ENCODE results near the gene FRMPD3.

Gene FRMPD3

GRCh38 chrX:107448998-107449835 is at the start of gene FRMPD3:
Gene FRMPD3 (plus strand): TSS chrX:107449652. CDS start chrX:107526589, 76,937 bp downstream.
- Histone ChIP-seq H3K9ac (ENCODE audit: low read length) (no peak within 1 kb of the TSS), H3K9me3 (ENCODE audit: control insufficient read depth, low read length) (no peaks in the 10 kb centered on the region), H3K4me1 (ENCODE audit: control insufficient read depth, insufficient read depth, low read length) (peaks cover 3% of the 10 kb centered on the region), H3K36me3 (ENCODE audit: control insufficient read depth, insufficient read depth, low read length, severe bottlenecking) (no peaks in the 10 kb centered on the region), H3K27me3 (replicated peaks; ENCODE audit: control insufficient read depth, insufficient read depth, low read length) (peaks cover 72% of the 10 kb centered on the region), H3K4me3 (ENCODE audit: low read length) (peak within 1 kb of the TSS; percentile 75)
- peak; percentile 35 for DNase-seq (ENCODE audit: low read depth)

GRCh38 chrX:107420571-107420970 is 28.9 kb upstream of the FRMPD3 start:
- peaks cover 13% of the 10 kb centered on the region for H3K9me3 ChIP-seq (ENCODE audit: control insufficient read depth, low read length)
- no peak for DNase-seq (ENCODE audit: low read depth)
- H3K9ac ChIP-seq (ENCODE audit: low read length): no peak overlapping the region
- no peak overlapping the region for H3K4me3 ChIP-seq (ENCODE audit: low read length)
- H3K4me1 ChIP-seq (ENCODE audit: control insufficient read depth, insufficient read depth, low read length): no peaks in the 10 kb centered on the region
- H3K36me3 ChIP-seq (ENCODE audit: control insufficient read depth, insufficient read depth, low read length, severe bottlenecking): no peaks in the 10 kb centered on the region
- H3K27me3 ChIP-seq (replicated peaks; ENCODE audit: control insufficient read depth, insufficient read depth, low read length): peaks cover 38% of the 10 kb centered on the region

GRCh38 chrX:107421337-107421861 is 28.1 kb upstream of the FRMPD3 start:
- no peaks in the 10 kb centered on the region for H3K4me1 ChIP-seq (ENCODE audit: control insufficient read depth, insufficient read depth, low read length)
- H3K27me3 ChIP-seq (replicated peaks; ENCODE audit: control insufficient read depth, insufficient read depth, low read length): peaks cover 34% of the 10 kb centered on the region
- H3K9me3 ChIP-seq (ENCODE audit: control insufficient read depth, low read length): peaks cover 13% of the 10 kb centered on the region

GRCh38 chrX:107429090-107429489 is 20.4 kb upstream of the FRMPD3 start:
- no peak for DNase-seq (ENCODE audit: low read depth)
- Histone ChIP-seq H3K9ac (ENCODE audit: low read length) (no peak overlapping the region), H3K36me3 (ENCODE audit: control insufficient read depth, insufficient read depth, low read length, severe bottlenecking) (no peaks in the 10 kb centered on the region), H3K4me3 (ENCODE audit: low read length) (no peak overlapping the region), H3K9me3 (ENCODE audit: control insufficient read depth, low read length) (peaks cover 8% of the 10 kb centered on the region), H3K27me3 (replicated peaks; ENCODE audit: control insufficient read depth, insufficient read depth, low read length) (peaks cover 11% of the 10 kb centered on the region), H3K4me1 (ENCODE audit: control insufficient read depth, insufficient read depth, low read length) (no peaks in the 10 kb centered on the region)

More at GRCh38 chrX:107421337-107421861, 28.1 kb upstream of the FRMPD3 start:
- Histone ChIP-seq H3K9ac (ENCODE audit: low read length) (no peak overlapping the region), H3K4me3 (ENCODE audit: low read length) (no peak overlapping the region), H3K36me3 (ENCODE audit: control insufficient read depth, insufficient read depth, low read length, severe bottlenecking) (no peaks in the 10 kb centered on the region)
- no peak for DNase-seq (ENCODE audit: low read depth)

GRCh38 chrX:107440187-107440586 is 9.3 kb upstream of the FRMPD3 start:
- DNase-seq (ENCODE audit: low read depth): no peak
- Histone ChIP-seq H3K9ac (ENCODE audit: low read length) (no peak overlapping the region), H3K9me3 (ENCODE audit: control insufficient read depth, low read length) (peaks cover 6% of the 10 kb centered on the region), H3K4me3 (ENCODE audit: low read length) (no peak overlapping the region), H3K4me1 (ENCODE audit: control insufficient read depth, insufficient read depth, low read length) (no peaks in the 10 kb centered on the region), H3K27me3 (replicated peaks; ENCODE audit: control insufficient read depth, insufficient read depth, low read length) (peaks cover 82% of the 10 kb centered on the region), H3K36me3 (ENCODE audit: control insufficient read depth, insufficient read depth, low read length, severe bottlenecking) (no peaks in the 10 kb centered on the region)

- Histone ChIP-seq H3K36me3 (ENCODE audit: control insufficient read depth, insufficient read depth, low read length, severe bottlenecking) (no peaks in the 10 kb centered on the region), H3K4me1 (ENCODE audit: control insufficient read depth, insufficient read depth, low read length) (no peaks in the 10 kb centered on the region), H3K4me3 (ENCODE audit: low read length) (no peak overlapping the region), H3K9me3 (ENCODE audit: control insufficient read depth, low read length) (peaks cover 6% of the 10 kb centered on the region), H3K27me3 (replicated peaks; ENCODE audit: control insufficient read depth, insufficient read depth, low read length) (peaks cover 86% of the 10 kb centered on the region), H3K9ac (ENCODE audit: low read length) (no peak overlapping the region)
- DNase-seq (ENCODE audit: low read depth): no peak
Observed at GRCh38 chrX:107440692-107441091, 8.8 kb upstream of the FRMPD3 start.

- H3K9me3 ChIP-seq (ENCODE audit: control insufficient read depth, low read length): peaks cover 6% of the 10 kb centered on the region
- no peak for DNase-seq (ENCODE audit: low read depth)
Observed at GRCh38 chrX:107442914-107443527, 6.4 kb upstream of the FRMPD3 start.

GRCh38 chrX:107445146-107445545 is 4.3 kb upstream of the FRMPD3 start:
- H3K4me3 ChIP-seq (ENCODE audit: low read length): no peak overlapping the region
- no peak overlapping the region for H3K9ac ChIP-seq (ENCODE audit: low read length)
- no peak for DNase-seq (ENCODE audit: low read depth)
- peaks cover 78% of the 10 kb centered on the region for H3K27me3 ChIP-seq (replicated peaks; ENCODE audit: control insufficient read depth, insufficient read depth, low read length)
- no peaks in the 10 kb centered on the region for H3K36me3 ChIP-seq (ENCODE audit: control insufficient read depth, insufficient read depth, low read length, severe bottlenecking)
- H3K4me1 ChIP-seq (ENCODE audit: control insufficient read depth, insufficient read depth, low read length): peaks cover 3% of the 10 kb centered on the region
- H3K9me3 ChIP-seq (ENCODE audit: control insufficient read depth, low read length): no peaks in the 10 kb centered on the region

More at GRCh38 chrX:107442914-107443527, 6.4 kb upstream of the FRMPD3 start:
- Histone ChIP-seq H3K4me3 (ENCODE audit: low read length) (no peak overlapping the region), H3K27me3 (replicated peaks; ENCODE audit: control insufficient read depth, insufficient read depth, low read length) (peaks cover 88% of the 10 kb centered on the region), H3K36me3 (ENCODE audit: control insufficient read depth, insufficient read depth, low read length, severe bottlenecking) (no peaks in the 10 kb centered on the region), H3K4me1 (ENCODE audit: control insufficient read depth, insufficient read depth, low read length) (peaks cover 3% of the 10 kb centered on the region), H3K9ac (ENCODE audit: low read length) (no peak overlapping the region)

- Histone ChIP-seq H3K36me3 (ENCODE audit: control insufficient read depth, insufficient read depth, low read length, severe bottlenecking) (no peaks in the 10 kb centered on the region), H3K4me1 (ENCODE audit: control insufficient read depth, insufficient read depth, low read length) (peaks cover 3% of the 10 kb centered on the region), H3K9ac (ENCODE audit: low read length) (no peak overlapping the region), H3K4me3 (ENCODE audit: low read length) (no peak overlapping the region), H3K9me3 (ENCODE audit: control insufficient read depth, low read length) (no peaks in the 10 kb centered on the region), H3K27me3 (replicated peaks; ENCODE audit: control insufficient read depth, insufficient read depth, low read length) (peaks cover 73% of the 10 kb centered on the region)
- no peak for DNase-seq (ENCODE audit: low read depth)
Observed at GRCh38 chrX:107445631-107446030, 3.8 kb upstream of the FRMPD3 start.

GRCh38 chrX:107447642-107448041 is 1.8 kb upstream of the FRMPD3 start:
- DNase-seq (ENCODE audit: low read depth): no peak
- no peaks in the 10 kb centered on the region for H3K36me3 ChIP-seq (ENCODE audit: control insufficient read depth, insufficient read depth, low read length, severe bottlenecking)
- peaks cover 3% of the 10 kb centered on the region for H3K4me1 ChIP-seq (ENCODE audit: control insufficient read depth, insufficient read depth, low read length)
- peaks cover 72% of the 10 kb centered on the region for H3K27me3 ChIP-seq (replicated peaks; ENCODE audit: control insufficient read depth, insufficient read depth, low read length)
- no peak overlapping the region for H3K4me3 ChIP-seq (ENCODE audit: low read length)
- H3K9ac ChIP-seq (ENCODE audit: low read length): no peak overlapping the region
- no peaks in the 10 kb centered on the region for H3K9me3 ChIP-seq (ENCODE audit: control insufficient read depth, low read length)

- no peak overlapping the region for H3K9ac ChIP-seq (ENCODE audit: low read length)
- H3K4me1 ChIP-seq (ENCODE audit: control insufficient read depth, insufficient read depth, low read length): peaks cover 3% of the 10 kb centered on the region
- no peaks in the 10 kb centered on the region for H3K9me3 ChIP-seq (ENCODE audit: control insufficient read depth, low read length)
- H3K4me3 ChIP-seq (ENCODE audit: low read length): peak overlapping the region; percentile 75
- DNase-seq (ENCODE audit: low read depth): no peak
- no peaks in the 10 kb centered on the region for H3K36me3 ChIP-seq (ENCODE audit: control insufficient read depth, insufficient read depth, low read length, severe bottlenecking)
- peaks cover 74% of the 10 kb centered on the region for H3K27me3 ChIP-seq (replicated peaks; ENCODE audit: control insufficient read depth, insufficient read depth, low read length)
Observed at GRCh38 chrX:107448625-107448997, 841 bp upstream of the FRMPD3 start.
